Measurements from ENCODE around the gene PSMB9.
A peak's percentile ranks its signal among the peaks of the same experiment; 100 is the strongest.

PSMB9 gene

DNA sequence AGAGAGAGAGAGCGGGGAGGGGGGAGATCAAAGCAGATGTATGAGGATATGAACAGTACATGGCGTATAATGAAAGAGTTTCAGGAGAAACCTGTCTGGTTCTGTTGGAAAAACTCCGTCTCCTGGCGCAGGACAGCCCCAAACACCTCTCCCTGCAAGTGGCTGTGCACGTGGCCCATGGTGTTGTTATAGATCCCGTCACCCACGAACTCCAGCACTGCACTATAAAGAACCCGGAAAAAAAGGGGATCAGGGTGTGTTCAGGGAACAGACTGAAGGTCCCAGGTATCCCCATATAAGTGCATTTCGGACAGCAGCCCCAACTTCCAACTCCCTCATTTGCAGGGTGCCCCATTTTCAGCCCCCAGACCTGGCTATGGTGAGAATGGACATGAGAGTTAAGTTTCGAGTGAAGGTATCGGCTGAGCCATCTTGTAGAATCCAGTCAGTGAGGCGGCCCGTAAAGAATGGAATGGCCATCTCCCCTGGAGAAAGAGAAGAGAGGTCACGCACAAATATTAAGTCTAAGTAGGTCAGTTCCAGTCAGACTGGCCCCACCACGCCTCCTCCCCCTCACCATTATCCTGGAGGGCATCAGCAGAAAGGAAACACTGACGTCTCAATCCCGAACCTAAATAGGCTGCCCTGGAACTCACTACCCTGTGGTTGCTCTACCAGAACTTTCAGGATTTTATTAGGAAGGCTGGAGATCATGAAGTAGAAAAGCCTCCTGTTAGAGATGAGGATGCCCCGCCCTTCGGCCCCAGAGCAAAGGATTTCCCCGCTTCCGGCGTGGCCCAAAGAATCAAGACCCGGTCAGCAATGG lies 1.8 kb upstream of the PSMB9 start:
- Histone ChIP-seq H3K27ac (no peak overlapping the region), H3K36me3 (replicated peaks) (peaks cover 28% of the 10 kb centered on the region), H3K4me3 (ENCODE audit: low read depth, low read length) (peak overlapping the region; percentile 85), H3K27me3 (replicated peaks) (no peaks in the 10 kb centered on the region)
- TF ChIP-seq, protein P1, sequence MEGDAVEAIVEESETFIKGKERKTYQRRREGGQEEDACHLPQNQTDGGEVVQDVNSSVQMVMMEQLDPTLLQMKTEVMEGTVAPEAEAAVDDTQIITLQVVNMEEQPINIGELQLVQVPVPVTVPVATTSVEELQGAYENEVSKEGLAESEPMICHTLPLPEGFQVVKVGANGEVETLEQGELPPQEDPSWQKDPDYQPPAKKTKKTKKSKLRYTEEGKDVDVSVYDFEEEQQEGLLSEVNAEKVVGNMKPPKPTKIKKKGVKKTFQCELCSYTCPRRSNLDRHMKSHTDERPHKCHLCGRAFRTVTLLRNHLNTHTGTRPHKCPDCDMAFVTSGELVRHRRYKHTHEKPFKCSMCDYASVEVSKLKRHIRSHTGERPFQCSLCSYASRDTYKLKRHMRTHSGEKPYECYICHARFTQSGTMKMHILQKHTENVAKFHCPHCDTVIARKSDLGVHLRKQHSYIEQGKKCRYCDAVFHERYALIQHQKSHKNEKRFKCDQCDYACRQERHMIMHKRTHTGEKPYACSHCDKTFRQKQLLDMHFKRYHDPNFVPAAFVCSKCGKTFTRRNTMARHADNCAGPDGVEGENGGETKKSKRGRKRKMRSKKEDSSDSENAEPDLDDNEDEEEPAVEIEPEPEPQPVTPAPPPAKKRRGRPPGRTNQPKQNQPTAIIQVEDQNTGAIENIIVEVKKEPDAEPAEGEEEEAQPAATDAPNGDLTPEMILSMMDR (IDR thresholded peaks at IDR 0.05; ENCODE audit: low read depth, low read length, missing control alignments), result no peak
- in situ Hi-C loops (cut with HindIII; ENCODE audit: low pct_ligation_motif_present, low sequenced_read_pairs), result no loop called here
- no peak for DNase-seq

DNA sequence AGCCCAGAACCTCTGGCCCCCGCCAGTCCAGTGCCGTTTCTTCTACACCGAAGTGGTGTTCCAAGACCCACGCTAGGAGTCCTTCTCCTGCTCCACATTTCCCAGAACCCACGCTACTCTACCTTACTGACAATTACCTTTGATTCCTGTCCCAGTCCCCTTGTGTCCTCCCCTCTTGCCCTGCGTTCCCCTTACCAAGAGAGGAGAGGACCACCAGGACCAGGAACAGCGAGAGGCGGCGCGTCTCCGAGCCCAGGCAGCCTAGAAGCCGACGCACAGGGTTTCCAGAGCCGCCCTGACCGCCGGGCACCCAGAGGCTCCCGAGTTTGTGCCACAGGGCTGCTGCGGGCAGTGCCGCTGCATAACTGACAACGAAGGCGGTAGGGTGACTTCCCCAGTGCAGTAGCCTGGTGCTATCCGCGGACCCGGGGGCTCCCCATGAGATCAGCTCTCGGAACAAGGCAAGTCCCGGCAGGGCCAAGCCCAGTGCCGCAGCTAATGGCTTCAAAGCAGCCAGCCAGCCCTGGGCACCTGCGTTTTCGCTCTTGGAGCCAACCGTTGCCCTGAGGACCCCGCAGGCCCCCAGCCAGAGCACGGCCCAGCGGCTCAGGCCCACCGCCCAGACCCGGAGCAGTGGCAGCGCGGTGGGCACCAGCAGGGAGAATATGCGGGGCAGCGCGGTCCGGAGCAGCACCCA lies 1.0 kb upstream of the PSMB9 start:
- peak; percentile 22 for DNase-seq
- in situ Hi-C loops (cut with HindIII; ENCODE audit: low pct_ligation_motif_present, low sequenced_read_pairs), result no loop called here
- H3K27ac ChIP-seq, result peak overlapping the region; percentile 88
- peaks cover 21% of the 10 kb centered on the region for H3K36me3 ChIP-seq (replicated peaks)
- TF ChIP-seq, protein P1 (IDR thresholded peaks at IDR 0.05; ENCODE audit: low read depth, low read length, missing control alignments), result no peak
- H3K4me3 ChIP-seq (ENCODE audit: low read depth, low read length), result peak overlapping the region; percentile 85
- H3K27me3 ChIP-seq (replicated peaks), result no peaks in the 10 kb centered on the region

DNA sequence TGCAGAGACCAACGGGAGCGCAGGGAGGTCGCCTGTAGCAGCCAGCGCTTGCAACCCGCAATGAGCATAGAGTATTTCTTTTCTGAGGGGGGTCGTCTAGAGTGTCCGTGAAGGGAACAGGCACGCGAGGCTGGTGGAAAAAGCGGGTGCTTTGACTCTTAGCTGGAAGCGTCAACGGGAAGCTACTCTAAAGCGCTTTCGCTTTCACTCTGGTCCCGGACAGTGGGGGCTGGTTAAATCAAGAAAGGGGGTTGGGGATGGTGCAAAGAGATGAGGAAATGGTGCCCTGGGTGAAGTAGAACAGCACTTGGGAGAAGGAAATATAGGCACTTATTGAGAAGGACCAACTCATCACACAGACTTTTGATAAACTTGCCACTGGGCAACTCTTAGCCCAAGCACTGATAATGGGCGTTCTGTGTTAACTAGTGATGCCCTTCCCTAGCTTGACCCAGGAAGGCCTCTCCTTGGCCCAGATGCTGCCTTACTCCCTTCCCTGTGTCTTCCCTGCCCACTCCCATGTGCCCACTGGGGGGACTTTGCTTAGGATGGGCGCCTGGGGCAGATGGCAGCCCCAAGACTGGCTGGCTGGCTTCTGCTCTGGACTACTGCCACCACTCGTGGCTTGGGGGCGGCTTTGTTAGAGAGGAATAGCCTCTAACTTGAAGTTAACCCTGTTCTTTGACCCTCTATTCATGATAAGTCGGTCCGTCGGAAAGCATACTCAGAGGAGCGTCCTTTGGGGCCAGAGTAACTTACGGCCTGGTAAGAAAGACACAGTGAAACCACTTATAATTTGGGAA lies 585 bp downstream of the PSMB9 start:
- TF ChIP-seq, protein P1 (IDR thresholded peaks at IDR 0.05; ENCODE audit: low read depth, low read length, missing control alignments), result no peak
- Histone ChIP-seq H3K27ac (peak overlapping the region; percentile 88), H3K27me3 (replicated peaks) (no peaks in the 10 kb centered on the region), H3K4me3 (ENCODE audit: low read depth, low read length) (peak overlapping the region; percentile 85), H3K36me3 (replicated peaks) (peaks cover 15% of the 10 kb centered on the region)
- DNase-seq, result no peak
- in situ Hi-C loops (cut with HindIII; ENCODE audit: low pct_ligation_motif_present, low sequenced_read_pairs), result no loop called here

DNA sequence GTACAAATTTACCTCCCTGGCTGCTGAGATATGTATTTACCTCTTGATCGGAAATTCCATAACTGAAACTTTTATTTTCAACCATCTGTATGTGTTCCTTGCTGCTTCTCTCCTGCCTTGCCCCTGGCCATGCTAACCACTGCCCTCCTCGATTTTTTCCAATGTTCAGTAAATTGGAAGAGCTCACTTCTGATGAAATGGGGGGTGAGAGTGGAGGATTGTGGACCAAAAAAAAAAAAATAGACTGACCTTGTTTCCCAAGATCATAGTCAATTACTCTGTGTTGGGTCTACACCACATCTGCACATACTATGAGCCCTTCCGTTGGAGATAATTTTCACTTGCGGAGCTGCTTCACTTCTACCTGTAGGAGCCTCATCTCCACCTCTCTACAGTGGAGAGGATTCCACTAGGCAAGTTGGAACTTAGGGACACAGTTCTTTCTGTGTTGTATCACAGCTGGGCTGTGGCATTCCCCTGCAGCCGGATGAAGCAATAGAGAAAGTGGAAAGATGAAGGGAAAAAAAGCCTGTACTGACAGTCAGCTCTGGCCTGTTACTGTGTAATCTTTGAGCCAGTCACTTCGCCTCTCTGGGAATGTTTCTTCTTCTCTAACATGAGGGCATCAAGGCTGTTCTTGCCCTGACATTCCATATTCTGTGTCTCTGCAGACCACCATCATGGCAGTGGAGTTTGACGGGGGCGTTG lies 1.6 kb downstream of the PSMB9 start:
- DNase-seq, result no peak
- Histone ChIP-seq H3K4me3 (ENCODE audit: low read depth, low read length) (no peak overlapping the region), H3K36me3 (replicated peaks) (peaks cover 8% of the 10 kb centered on the region), H3K27me3 (replicated peaks) (no peaks in the 10 kb centered on the region), H3K27ac (no peak overlapping the region)
- TF ChIP-seq, protein P1 (IDR thresholded peaks at IDR 0.05; ENCODE audit: low read depth, low read length, missing control alignments), result no peak
- in situ Hi-C loops (cut with HindIII; ENCODE audit: low pct_ligation_motif_present, low sequenced_read_pairs), result no loop called here

DNA sequence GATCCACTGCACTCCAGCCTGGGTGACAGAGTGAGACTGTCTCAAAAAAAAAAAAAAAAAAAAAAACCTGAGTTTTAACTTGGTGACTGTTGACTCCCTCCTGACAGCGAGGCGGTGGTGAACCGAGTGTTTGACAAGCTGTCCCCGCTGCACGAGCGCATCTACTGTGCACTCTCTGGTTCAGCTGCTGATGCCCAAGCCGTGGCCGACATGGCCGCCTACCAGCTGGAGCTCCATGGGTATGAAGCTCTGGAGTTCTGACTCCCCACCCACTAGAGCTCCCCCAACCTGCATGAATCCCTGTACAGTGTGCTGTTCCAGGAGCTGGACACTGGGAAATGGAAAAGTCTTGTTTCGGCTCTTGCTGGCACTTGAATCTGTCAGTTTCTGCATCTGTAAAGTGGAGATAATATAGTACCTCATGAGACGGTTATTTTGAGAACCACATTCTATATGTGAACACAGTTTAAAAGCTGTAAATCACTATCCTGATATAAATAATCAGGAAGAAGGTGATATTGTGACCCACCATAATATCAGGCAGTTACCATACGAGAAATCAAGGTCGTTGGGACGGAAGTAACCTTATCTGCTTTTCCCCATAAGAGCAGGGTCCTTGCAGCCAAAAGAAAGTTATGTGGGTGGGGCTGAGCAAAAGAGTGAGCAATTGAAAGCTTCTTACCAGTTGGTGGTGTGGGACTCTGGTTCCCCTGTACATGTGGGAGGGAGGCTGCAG lies 3.3 kb downstream of the PSMB9 start:
- H3K27ac ChIP-seq, result no peak overlapping the region
- H3K4me3 ChIP-seq (ENCODE audit: low read depth, low read length), result no peak overlapping the region
- H3K36me3 ChIP-seq (replicated peaks), result no peaks in the 10 kb centered on the region
- in situ Hi-C loops (cut with HindIII; ENCODE audit: low pct_ligation_motif_present, low sequenced_read_pairs), result no loop called here
- no peak for DNase-seq
- TF ChIP-seq, protein P1 (IDR thresholded peaks at IDR 0.05; ENCODE audit: low read depth, low read length, missing control alignments), result no peak
- H3K27me3 ChIP-seq (replicated peaks), result no peaks in the 10 kb centered on the region
